ENCODE data around the gene SEC16B.

Gene SEC16B

DNA sequence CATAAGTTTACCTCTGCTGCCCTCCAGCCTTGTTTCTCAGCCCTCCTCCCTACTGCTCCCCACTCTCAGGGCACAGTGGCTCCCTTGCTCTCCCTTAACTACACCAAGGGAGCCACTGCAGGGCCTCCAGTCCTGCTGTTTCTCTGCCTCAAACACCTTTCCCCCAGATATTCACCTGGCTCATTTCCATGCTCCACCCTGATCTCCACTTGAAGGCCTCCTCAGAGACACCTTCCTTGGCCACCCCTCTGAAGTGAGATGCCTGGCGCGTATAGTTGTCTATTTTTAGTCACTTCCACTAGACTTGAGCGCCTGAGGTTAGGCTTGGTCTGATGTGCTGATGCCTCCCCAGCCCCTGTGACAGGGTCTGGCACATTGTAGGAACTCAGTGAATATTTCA lies 34.9 kb downstream of the SEC16B start:
- H3K4me3 ChIP-seq (ENCODE audit: low read depth, low read length): no peak overlapping the region
- TF ChIP-seq, protein P1, sequence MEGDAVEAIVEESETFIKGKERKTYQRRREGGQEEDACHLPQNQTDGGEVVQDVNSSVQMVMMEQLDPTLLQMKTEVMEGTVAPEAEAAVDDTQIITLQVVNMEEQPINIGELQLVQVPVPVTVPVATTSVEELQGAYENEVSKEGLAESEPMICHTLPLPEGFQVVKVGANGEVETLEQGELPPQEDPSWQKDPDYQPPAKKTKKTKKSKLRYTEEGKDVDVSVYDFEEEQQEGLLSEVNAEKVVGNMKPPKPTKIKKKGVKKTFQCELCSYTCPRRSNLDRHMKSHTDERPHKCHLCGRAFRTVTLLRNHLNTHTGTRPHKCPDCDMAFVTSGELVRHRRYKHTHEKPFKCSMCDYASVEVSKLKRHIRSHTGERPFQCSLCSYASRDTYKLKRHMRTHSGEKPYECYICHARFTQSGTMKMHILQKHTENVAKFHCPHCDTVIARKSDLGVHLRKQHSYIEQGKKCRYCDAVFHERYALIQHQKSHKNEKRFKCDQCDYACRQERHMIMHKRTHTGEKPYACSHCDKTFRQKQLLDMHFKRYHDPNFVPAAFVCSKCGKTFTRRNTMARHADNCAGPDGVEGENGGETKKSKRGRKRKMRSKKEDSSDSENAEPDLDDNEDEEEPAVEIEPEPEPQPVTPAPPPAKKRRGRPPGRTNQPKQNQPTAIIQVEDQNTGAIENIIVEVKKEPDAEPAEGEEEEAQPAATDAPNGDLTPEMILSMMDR (IDR thresholded peaks at IDR 0.05; ENCODE audit: borderline replicate concordance, insufficient read depth, low read depth, low read length): no peak

DNA sequence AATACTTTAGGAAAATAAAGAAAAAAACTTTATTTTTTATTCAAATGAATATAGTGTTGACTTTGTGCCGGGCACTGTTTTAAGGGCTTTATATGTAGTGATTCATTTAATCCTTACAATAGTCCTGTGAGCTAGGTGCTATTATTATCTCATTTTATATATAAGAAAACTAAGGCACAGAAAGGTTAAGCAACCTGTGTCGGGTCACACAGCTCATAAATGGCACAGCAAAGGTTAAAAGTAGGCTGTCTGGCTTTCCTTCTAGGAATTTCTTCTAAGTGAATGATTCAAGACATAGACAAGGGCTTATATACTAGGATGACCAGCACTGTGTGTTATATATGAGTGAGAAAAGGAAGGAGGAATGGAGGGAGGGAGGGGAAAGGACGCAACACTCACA lies 35.4 kb downstream of the SEC16B start:
- TF ChIP-seq, protein P1 (IDR thresholded peaks at IDR 0.05; ENCODE audit: borderline replicate concordance, insufficient read depth, low read depth, low read length): no peak
- no peak overlapping the region for H3K4me3 ChIP-seq (ENCODE audit: low read depth, low read length)

DNA sequence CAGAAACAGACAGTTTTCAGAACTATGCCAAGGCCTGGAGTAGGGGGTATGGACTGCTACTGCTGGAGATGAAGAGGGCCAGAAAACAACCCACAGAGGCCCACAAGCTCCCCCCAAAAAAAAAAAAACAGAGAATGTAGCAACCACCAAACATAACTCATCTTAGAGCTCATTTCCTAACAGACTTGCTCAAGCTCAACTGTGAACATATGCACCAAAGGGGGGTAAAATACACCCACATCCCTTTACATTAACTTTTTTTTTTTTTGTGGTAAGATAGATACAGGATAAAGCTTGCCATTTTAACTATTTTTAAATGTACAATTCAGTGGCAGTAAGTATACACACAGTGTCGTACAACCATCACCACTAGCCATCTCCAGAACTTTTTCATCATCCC lies 36.0 kb downstream of the SEC16B start:
- TF ChIP-seq, protein P1 (IDR thresholded peaks at IDR 0.05; ENCODE audit: borderline replicate concordance, insufficient read depth, low read depth, low read length): no peak
- no peak overlapping the region for H3K4me3 ChIP-seq (ENCODE audit: low read depth, low read length)

DNA sequence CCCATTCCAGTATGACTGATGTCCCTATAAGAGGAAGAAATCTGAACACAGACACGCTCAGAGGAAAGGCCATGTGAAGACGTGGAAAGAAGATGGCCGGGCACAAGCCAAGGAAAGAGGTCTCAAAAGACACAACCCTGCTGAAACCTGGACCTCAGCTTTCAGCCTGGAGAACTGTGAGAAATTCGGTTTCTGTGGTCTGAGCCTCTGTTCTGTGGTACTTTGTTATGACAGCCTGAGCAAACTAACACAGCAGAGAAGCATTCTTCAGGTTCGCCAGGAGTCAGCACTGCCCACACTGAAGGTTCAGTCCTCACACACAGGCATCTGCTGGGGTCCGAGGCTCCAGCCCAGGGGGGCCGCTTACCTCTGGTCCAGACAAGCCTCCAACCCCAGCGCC lies 37.7 kb downstream of the SEC16B start:
- H3K4me3 ChIP-seq (ENCODE audit: low read depth, low read length): no peak overlapping the region
- TF ChIP-seq, protein P1 (IDR thresholded peaks at IDR 0.05; ENCODE audit: borderline replicate concordance, insufficient read depth, low read depth, low read length): no peak

DNA sequence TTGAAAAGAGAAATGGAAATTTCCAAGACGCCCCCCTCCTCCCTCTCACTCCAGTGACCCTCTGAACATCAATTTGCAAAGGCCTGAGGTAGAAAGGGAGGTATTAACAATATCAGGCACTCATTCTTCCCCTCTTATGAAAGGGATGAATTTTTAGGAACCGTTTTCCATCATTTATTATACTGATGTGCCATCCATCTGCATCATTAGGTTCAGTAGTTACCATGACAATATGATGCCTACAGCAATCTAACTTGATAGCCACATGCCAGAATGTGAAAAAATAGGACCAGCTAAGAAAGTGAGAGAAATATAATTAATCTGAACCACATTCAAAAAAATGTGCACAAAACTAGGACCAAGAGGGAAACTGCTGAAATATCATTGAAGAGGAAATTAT lies 40.9 kb downstream of the SEC16B start:
- H3K4me3 ChIP-seq (ENCODE audit: low read depth, low read length): no peak overlapping the region
- TF ChIP-seq, protein P1 (IDR thresholded peaks at IDR 0.05; ENCODE audit: borderline replicate concordance, insufficient read depth, low read depth, low read length): no peak

DNA sequence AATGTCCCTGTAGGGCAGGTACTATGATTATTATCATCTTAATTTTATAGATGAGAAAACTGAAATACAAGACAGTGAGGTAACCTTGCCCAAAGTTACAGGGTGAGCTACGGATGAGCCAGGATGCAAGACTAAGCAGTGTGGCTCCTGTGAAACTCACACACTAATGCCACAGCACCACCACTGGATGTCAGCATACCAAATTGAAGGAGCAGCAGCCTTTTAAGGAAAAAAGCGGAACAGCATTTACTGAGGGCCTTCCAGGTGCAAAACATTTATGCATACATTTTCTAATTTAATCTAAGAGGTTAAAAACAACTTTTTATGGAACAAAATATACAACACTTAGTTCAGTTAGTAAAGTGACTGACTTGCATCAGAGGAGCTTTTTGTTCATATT lies 41.7 kb downstream of the SEC16B start:
- no peak overlapping the region for H3K4me3 ChIP-seq (ENCODE audit: low read depth, low read length)
- TF ChIP-seq, protein P1 (IDR thresholded peaks at IDR 0.05; ENCODE audit: borderline replicate concordance, insufficient read depth, low read depth, low read length): no peak

DNA sequence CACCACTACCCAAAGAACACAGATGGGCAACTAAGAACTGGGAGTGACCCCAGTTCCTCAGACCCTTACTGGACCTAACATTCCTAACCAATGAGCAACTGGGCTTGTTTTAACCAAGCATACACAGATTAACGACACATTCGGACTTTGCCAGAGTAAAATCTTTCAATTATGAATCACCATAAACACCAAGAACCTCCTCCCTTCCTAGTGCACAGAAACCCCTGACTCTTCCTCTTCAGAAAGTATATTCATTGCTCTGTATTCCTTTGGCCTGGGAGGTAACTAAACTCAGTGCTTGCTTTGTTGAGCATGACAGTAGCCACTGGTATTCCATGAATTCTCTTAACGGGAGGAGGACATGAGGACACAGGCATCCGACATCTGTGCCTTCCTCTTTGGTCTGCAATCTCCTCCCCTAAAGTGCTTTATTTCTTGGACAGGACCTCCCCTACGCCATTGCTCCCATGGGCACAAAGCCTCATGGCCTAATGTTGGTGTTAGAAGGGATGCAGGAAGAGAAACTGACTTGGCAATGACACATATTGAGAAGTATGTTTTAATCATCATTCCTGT lies 42.7 kb downstream of the SEC16B start:
- TF ChIP-seq, protein P1 (IDR thresholded peaks at IDR 0.05; ENCODE audit: borderline replicate concordance, insufficient read depth, low read depth, low read length): no peak
- H3K4me3 ChIP-seq (ENCODE audit: low read depth, low read length): no peak overlapping the region

Data from GM12875 (cell line).